Measurements from ENCODE around the gene STAT1.

The STAT1 gene

GRCh38 chr2:190981733-190982132 lies 32.2 kb downstream of the STAT1 start:
- no peak for TF ChIP-seq CTCF (IDR thresholded peaks at IDR 0.05)
- intact Hi-C loops (cut with DNase I; ENCODE audit: low total_unique reads): no loop called here
- Histone ChIP-seq H3K4me3 (no peak overlapping the region), H3K27me3 (no peaks in the 10 kb centered on the region), H3K27ac (no peak overlapping the region), H3K9me3 (no peaks in the 10 kb centered on the region), H3K4me1 (peaks cover 0 to 9% (median 0%) of the 10 kb centered on the region in 4 donors), H3K36me3 (peaks cover 63 to 97% (median 93%) of the 10 kb centered on the region in 3 donors)
- DNase-seq: no peak

- H3K36me3 ChIP-seq: peaks cover 63 to 97% (median 94%) of the 10 kb centered on the region in 3 donors
- no peaks in the 10 kb centered on the region for H3K9me3 ChIP-seq
- no peaks in the 10 kb centered on the region for H3K27me3 ChIP-seq
- intact Hi-C loops (cut with DNase I; ENCODE audit: low total_unique reads): no loop called here
- no peak overlapping the region for H3K4me3 ChIP-seq
- no peak overlapping the region for H3K27ac ChIP-seq
- peaks cover 0 to 9% (median 0%) of the 10 kb centered on the region in 4 donors for H3K4me1 ChIP-seq
- DNase-seq: no peak
- TF ChIP-seq CTCF (IDR thresholded peaks at IDR 0.05): no peak
Measured at GRCh38 chr2:190981333-190981732, 32.6 kb downstream of the STAT1 start.

- Histone ChIP-seq H3K27ac (peak overlapping the region; percentile 40 to 45), H3K27me3 (no peaks in the 10 kb centered on the region), H3K9me3 (no peaks in the 10 kb centered on the region), H3K4me1 (peaks cover 0 to 9% (median 0%) of the 10 kb centered on the region in 4 donors), H3K36me3 (peaks cover 63 to 97% (median 94%) of the 10 kb centered on the region in 3 donors), H3K4me3 (no peak overlapping the region)
- no peak for DNase-seq
- intact Hi-C loops (cut with DNase I; ENCODE audit: low total_unique reads): no loop called here
- no peak for TF ChIP-seq CTCF (IDR thresholded peaks at IDR 0.05)
Measured at GRCh38 chr2:190980630-190981209, 33.3 kb downstream of the STAT1 start.

- TF ChIP-seq CTCF (IDR thresholded peaks at IDR 0.05): no peak
- H3K27me3 ChIP-seq: no peaks in the 10 kb centered on the region
- H3K4me1 ChIP-seq: peaks cover 0 to 9% (median 0%) of the 10 kb centered on the region in 4 donors
- peak overlapping the region; percentile 40 to 45 for H3K27ac ChIP-seq
- no peaks in the 10 kb centered on the region for H3K9me3 ChIP-seq
- DNase-seq: peak; percentile 55 to 78
- intact Hi-C loops (cut with DNase I; ENCODE audit: low total_unique reads): no loop called here
- peaks cover 64 to 97% (median 90%) of the 10 kb centered on the region in 3 donors for H3K36me3 ChIP-seq
- no peak overlapping the region for H3K4me3 ChIP-seq
Measured at GRCh38 chr2:190979906-190980629, 33.9 kb downstream of the STAT1 start.

GRCh38 chr2:190978389-190979053 lies 35.5 kb downstream of the STAT1 start:
- Histone ChIP-seq H3K27ac (no peak overlapping the region), H3K4me3 (no peak overlapping the region), H3K36me3 (peaks cover 63 to 97% (median 80%) of the 10 kb centered on the region in 3 donors), H3K27me3 (no peaks in the 10 kb centered on the region), H3K4me1 (peaks cover 0 to 9% (median 0%) of the 10 kb centered on the region in 4 donors), H3K9me3 (no peaks in the 10 kb centered on the region)
- intact Hi-C loops (cut with DNase I; ENCODE audit: low total_unique reads): no loop called here
- TF ChIP-seq CTCF (IDR thresholded peaks at IDR 0.05): no peak
- no peak for DNase-seq

Measured in tibial artery (tissue), 4 donors.